BLaER1 treated with 17β-estradiol and CSF1 and Interleukin-3, amounts not matched to agents 10 nM and 100 nM (cell line): ENCODE measurements around the gene BMPER.

ENCODE experiments used
- H3K27ac ChIP-seq, 11 experiments: shearing (Covaris generic); formaldehyde crosslinking; 2 replicates each; pipeline ENCODE4 v1.8.1; 2022
- H3K27me3 ChIP-seq, 11 experiments: shearing (Covaris generic); formaldehyde crosslinking; 2 replicates each; pipeline ENCODE4 v1.8.1; 2022
- H3K36me3 ChIP-seq, 11 experiments: shearing (Covaris generic); formaldehyde crosslinking; 2 replicates each; pipeline ENCODE4 v1.8.1; 2022
- H3K4me1 ChIP-seq, 10 experiments: shearing (Covaris generic); formaldehyde crosslinking; 2 replicates each; pipeline ENCODE4 v1.8.1; 2022
- H3K4me2 ChIP-seq, 11 experiments: shearing (Covaris generic); formaldehyde crosslinking; 2 replicates each; pipeline ENCODE4 v1.8.1; 2022
- H3K4me3 ChIP-seq, 10 experiments: shearing (Covaris generic); formaldehyde crosslinking; 2 replicates each; pipeline ENCODE4 v1.8.1; 2022
- H3K9ac ChIP-seq, 11 experiments: shearing (Covaris generic); formaldehyde crosslinking; 2 replicates each; pipeline ENCODE4 v1.8.1; 2022
- H3K9me3 ChIP-seq, 11 experiments: shearing (Covaris generic); formaldehyde crosslinking; replicated peaks in 1 of 11; 2 replicates each; pipeline ENCODE4 v1.8.1; 2022
- H4K20me1 ChIP-seq, 11 experiments: shearing (Covaris generic); formaldehyde crosslinking; 2 replicates each; pipeline ENCODE4 v1.8.1; 2022
- Cebpa-rat ChIP-seq, 11 experiments: shearing (Covaris generic); IDR thresholded peaks; 2 replicates each; pipeline ENCODE4 v1.8.1; 2022

BMPER gene

GRCh38 chr7:33928986-33929385 is 23.6 kb downstream of the BMPER start:
- Histone ChIP-seq H3K9me3 (no peaks in the 10 kb centered on the region), H3K9ac (no peak overlapping the region), H3K4me3 (no peak overlapping the region), H3K27me3 (0 out of 22 replicates have a peak, but pooled peaks cover 0 to 6% (median 0%) of the 10 kb centered on the region in 11 experiments), H3K36me3 (no peaks in the 10 kb centered on the region), H3K4me1 (peaks cover 8 to 22% (median 19%) of the 10 kb centered on the region in 10 experiments; a peak in 18 of 20 replicates), H4K20me1 (no peaks in the 10 kb centered on the region), H3K4me2 (no peak overlapping the region), H3K27ac (no peak overlapping the region)
- no peak for TF ChIP-seq Cebpa-rat (IDR thresholded peaks at IDR 0.05)

GRCh38 chr7:33932221-33932620 is 26.9 kb downstream of the BMPER start:
- Histone ChIP-seq H3K4me1 (peaks cover 8 to 22% (median 19%) of the 10 kb centered on the region in 10 experiments; a peak in 18 of 20 replicates), H3K4me2 (peak overlapping the region in 9 of 11 experiments; percentile 38 to 66 (median 60); a peak in 14 of 22 replicates), H3K4me3 (no peak overlapping the region), H3K36me3 (no peaks in the 10 kb centered on the region), H3K27me3 (0 out of 22 replicates have a peak, but pooled peaks cover 0 to 6% (median 0%) of the 10 kb centered on the region in 11 experiments), H4K20me1 (no peaks in the 10 kb centered on the region; a peak in 1 of 22 replicates), H3K9me3 (no peaks in the 10 kb centered on the region), H3K27ac (no peak overlapping the region), H3K9ac (no peak overlapping the region)
- no peak for TF ChIP-seq Cebpa-rat (IDR thresholded peaks at IDR 0.05)

- Histone ChIP-seq H3K4me2 (peak overlapping the region; percentile 6 to 66 (median 59)), H3K9ac (no peak overlapping the region), H3K4me1 (peaks cover 8 to 26% (median 22%) of the 10 kb centered on the region in 10 experiments; a peak in 18 of 20 replicates), H4K20me1 (no peaks in the 10 kb centered on the region; a peak in 1 of 22 replicates), H3K27ac (no peak overlapping the region), H3K4me3 (no peak overlapping the region), H3K27me3 (0 out of 22 replicates have a peak, but pooled peaks cover 0 to 6% (median 0%) of the 10 kb centered on the region in 11 experiments), H3K36me3 (no peaks in the 10 kb centered on the region), H3K9me3 (no peaks in the 10 kb centered on the region)
- no peak for TF ChIP-seq Cebpa-rat (IDR thresholded peaks at IDR 0.05)
These were observed 27.6 kb downstream of the BMPER start for GRCh38 chr7:33932832-33933468.

- no peak for TF ChIP-seq Cebpa-rat (IDR thresholded peaks at IDR 0.05)
- no peak overlapping the region for H3K27ac ChIP-seq
- H3K4me1 ChIP-seq, result peaks cover 8 to 29% (median 25%) of the 10 kb centered on the region in 10 experiments; a peak in 18 of 20 replicates
- H3K4me2 ChIP-seq, result peak overlapping the region; percentile 6 to 66 (median 59); a peak in 19 of 22 replicates
- 0 out of 22 replicates have a peak, but pooled peaks cover 0 to 6% (median 0%) of the 10 kb centered on the region in 11 experiments for H3K27me3 ChIP-seq
- no peaks in the 10 kb centered on the region for H3K36me3 ChIP-seq
- H4K20me1 ChIP-seq, result no peaks in the 10 kb centered on the region; a peak in 1 of 22 replicates
- H3K9me3 ChIP-seq, result no peaks in the 10 kb centered on the region
- H3K9ac ChIP-seq, result no peak overlapping the region
- no peak overlapping the region for H3K4me3 ChIP-seq
These were observed 28.4 kb downstream of the BMPER start for GRCh38 chr7:33933611-33934281.

GRCh38 chr7:33934391-33934790 is 29.1 kb downstream of the BMPER start:
- Histone ChIP-seq H3K4me3 (no peak overlapping the region), H3K9me3 (no peaks in the 10 kb centered on the region), H3K27ac (no peak overlapping the region), H4K20me1 (no peaks in the 10 kb centered on the region; a peak in 1 of 22 replicates), H3K27me3 (0 out of 22 replicates have a peak, but pooled peaks cover 0 to 6% (median 0%) of the 10 kb centered on the region in 11 experiments), H3K4me2 (no peak overlapping the region), H3K36me3 (no peaks in the 10 kb centered on the region), H3K4me1 (peaks cover 8 to 29% (median 25%) of the 10 kb centered on the region in 10 experiments; a peak in 18 of 20 replicates), H3K9ac (no peak overlapping the region)
- TF ChIP-seq Cebpa-rat (IDR thresholded peaks at IDR 0.05), result no peak

GRCh38 chr7:33936503-33936902 is 31.2 kb downstream of the BMPER start:
- peaks cover 8 to 29% (median 25%) of the 10 kb centered on the region in 10 experiments; a peak in 18 of 20 replicates for H3K4me1 ChIP-seq
- H4K20me1 ChIP-seq, result no peaks in the 10 kb centered on the region; a peak in 1 of 22 replicates
- H3K9me3 ChIP-seq, result no peaks in the 10 kb centered on the region
- no peak overlapping the region for H3K27ac ChIP-seq
- H3K9ac ChIP-seq, result no peak overlapping the region
- no peak overlapping the region for H3K4me2 ChIP-seq
- 0 out of 22 replicates have a peak, but pooled peaks cover 0 to 6% (median 0%) of the 10 kb centered on the region in 11 experiments for H3K27me3 ChIP-seq
- TF ChIP-seq Cebpa-rat (IDR thresholded peaks at IDR 0.05), result no peak
- no peak overlapping the region for H3K4me3 ChIP-seq
- no peaks in the 10 kb centered on the region for H3K36me3 ChIP-seq

GRCh38 chr7:33937871-33938270 is 32.5 kb downstream of the BMPER start:
- peaks cover 8 to 19% (median 16%) of the 10 kb centered on the region in 10 experiments; a peak in 18 of 20 replicates for H3K4me1 ChIP-seq
- H3K9me3 ChIP-seq, result no peaks in the 10 kb centered on the region
- no peaks in the 10 kb centered on the region for H3K36me3 ChIP-seq
- H3K9ac ChIP-seq, result no peak overlapping the region
- no peak overlapping the region for H3K27ac ChIP-seq
- no peaks in the 10 kb centered on the region for H3K27me3 ChIP-seq
- peak overlapping the region in 7 of 11 experiments; percentile 5 to 49 (median 37); a peak in 7 of 22 replicates for H3K4me2 ChIP-seq
- no peaks in the 10 kb centered on the region; a peak in 1 of 22 replicates for H4K20me1 ChIP-seq
- no peak overlapping the region for H3K4me3 ChIP-seq
- no peak; a peak in 1 of 22 replicates for TF ChIP-seq Cebpa-rat (IDR thresholded peaks at IDR 0.05)

GRCh38 chr7:33939121-33939520 is 33.8 kb downstream of the BMPER start:
- TF ChIP-seq Cebpa-rat (IDR thresholded peaks at IDR 0.05), result no peak
- H3K9ac ChIP-seq, result no peak overlapping the region
- no peak overlapping the region for H3K4me2 ChIP-seq
- H3K27ac ChIP-seq, result no peak overlapping the region
- peaks cover 0 to 7% (median 6%) of the 10 kb centered on the region in 10 experiments; a peak in 8 of 20 replicates for H3K4me1 ChIP-seq
- H3K9me3 ChIP-seq, result no peaks in the 10 kb centered on the region
- no peaks in the 10 kb centered on the region for H3K27me3 ChIP-seq
- no peaks in the 10 kb centered on the region for H3K36me3 ChIP-seq
- no peak overlapping the region for H3K4me3 ChIP-seq
- no peaks in the 10 kb centered on the region; a peak in 1 of 22 replicates for H4K20me1 ChIP-seq

GRCh38 chr7:33940503-33940902 is 35.2 kb downstream of the BMPER start:
- H3K9me3 ChIP-seq, result no peaks in the 10 kb centered on the region
- no peak for TF ChIP-seq Cebpa-rat (IDR thresholded peaks at IDR 0.05)
- H3K4me1 ChIP-seq, result peaks cover 0 to 7% (median 6%) of the 10 kb centered on the region in 10 experiments; a peak in 8 of 20 replicates
- no peaks in the 10 kb centered on the region for H3K36me3 ChIP-seq
- H3K9ac ChIP-seq, result no peak overlapping the region
- no peak overlapping the region for H3K4me3 ChIP-seq
- H3K27ac ChIP-seq, result no peak overlapping the region
- no peak overlapping the region for H3K4me2 ChIP-seq
- H4K20me1 ChIP-seq, result no peaks in the 10 kb centered on the region; a peak in 1 of 22 replicates
- no peaks in the 10 kb centered on the region for H3K27me3 ChIP-seq
